GM10266 (cell line): ENCODE measurements around the gene ACTG2.

Source experiments
- DNase-seq: peaks from one replicate; pipeline ENCODE4 v3.0.0; 2012; ENCODE audit errors: extremely low spot score
- CTCF ChIP-seq: IDR thresholded peaks from 2 replicates; pipeline ENCODE4 v1.5.1; 2012; ENCODE audit warnings: mild to moderate bottlenecking, low read depth; ENCODE audit not compliant: control insufficient read depth, insufficient read depth; ENCODE audit errors: missing control alignments

Gene ACTG2

GRCh38 chr2:73922681-73923080 is 29.9 kb downstream of the ACTG2 start:
- DNase-seq, result no peak
- TF ChIP-seq CTCF, result no peak

- no peak for TF ChIP-seq CTCF
- DNase-seq, result no peak
Observed at GRCh38 chr2:73925033-73925704, 32.4 kb downstream of the ACTG2 start.

GRCh38 chr2:73925853-73926492 is 33.2 kb downstream of the ACTG2 start:
- no peak for TF ChIP-seq CTCF
- DNase-seq, result no peak

- no peak for TF ChIP-seq CTCF
- peak; percentile 89 for DNase-seq
Observed at GRCh38 chr2:73926493-73927327, 33.9 kb downstream of the ACTG2 start, which contains the start of gene DGUOK. Gene DGUOK (plus strand): TSS chr2:73926880. CDS start chr2:73926911, 31 bp downstream.

GRCh38 chr2:73927344-73927743 is 34.5 kb downstream of the ACTG2 start:
- TF ChIP-seq CTCF, result no peak
- DNase-seq, result no peak

GRCh38 chr2:73928963-73929347 is 36.1 kb downstream of the ACTG2 start:
- TF ChIP-seq CTCF, result no peak
- DNase-seq, result no peak
